GM19372 (cell line): ENCODE measurements around the gene CEACAM5.
"Not testable (repeated sequence)": the region's sequence is repeated elsewhere in the genome, so short reads cannot be mapped to it uniquely, and the experiment has no call there.

Experiments
- ATAC-seq: cut with Tn5 transposase; IDR thresholded peaks from one replicate; pipeline ENCODE4 v1.9.1; 2021; ENCODE audit warnings: mild to moderate bottlenecking, low read depth, moderate library complexity; ENCODE audit not compliant: unreplicated experiment

Gene CEACAM5

GRCh38 chr19:41699968-41700323 is 8.5 kb upstream of the CEACAM5 start:
- no peak for ATAC-seq

- no peak for ATAC-seq
These were observed 7.8 kb upstream of the CEACAM5 start for GRCh38 chr19:41700381-41701195.

GRCh38 chr19:41701401-41702075 is 6.9 kb upstream of the CEACAM5 start:
- no peak for ATAC-seq

- ATAC-seq = no peak
These were observed 6.2 kb upstream of the CEACAM5 start for GRCh38 chr19:41702171-41702651.

GRCh38 chr19:41703602-41704293 is 4.7 kb upstream of the CEACAM5 start:
- ATAC-seq = no peak

- ATAC-seq = no peak
These were observed 2.8 kb upstream of the CEACAM5 start for GRCh38 chr19:41705393-41706174.

- no peak for ATAC-seq
These were observed 1.5 kb upstream of the CEACAM5 start for GRCh38 chr19:41706741-41707501.

GRCh38 chr19:41707502-41707812 is 969 bp upstream of the CEACAM5 start:
- no peak for ATAC-seq

GRCh38 chr19:41707871-41708371 is 505 bp upstream of the CEACAM5 start:
- ATAC-seq = no peak

- ATAC-seq = not testable (repeated sequence)
These were observed 1.1 kb downstream of the CEACAM5 start for GRCh38 chr19:41709516-41709915.

- no peak for ATAC-seq
These were observed 1.7 kb downstream of the CEACAM5 start for GRCh38 chr19:41709951-41710645.

GRCh38 chr19:41711376-41712261 is 3.2 kb downstream of the CEACAM5 start:
- no peak for ATAC-seq

- no peak for ATAC-seq
These were observed 6.2 kb downstream of the CEACAM5 start for GRCh38 chr19:41714598-41714997.

- no peak for ATAC-seq
These were observed 10.3 kb downstream of the CEACAM5 start for GRCh38 chr19:41718761-41719160.

GRCh38 chr19:41720103-41720502 is 11.7 kb downstream of the CEACAM5 start:
- ATAC-seq = no peak

GRCh38 chr19:41726493-41726892 is 18.1 kb downstream of the CEACAM5 start:
- no peak for ATAC-seq

GRCh38 chr19:41734156-41734555 is 25.7 kb downstream of the CEACAM5 start:
- no peak for ATAC-seq

GRCh38 chr19:41734585-41734984 is 26.2 kb downstream of the CEACAM5 start:
- ATAC-seq = no peak
